PFSK-1 (cell line): ENCODE measurements around the gene PALM2AKAP2.

Source experiments
- POLR2AphosphoS5 ChIP-seq: IDR thresholded peaks from 2 replicates; pipeline ENCODE4 v1.6.1; 2012; ENCODE audit warnings: low read depth, mild to moderate bottlenecking, control low read depth, low read length, moderate library complexity
- REST ChIP-seq, 2 experiments: IDR thresholded peaks; 2 replicates each; pipeline versions ENCODE4 v1.6.1 to v1.8.0; 2011 to 2012; ENCODE audit warnings: low read depth in 2 of 2, low read length in 2 of 2, control low read depth in 1 of 2, inconsistent platforms in 1 of 2, mild to moderate bottlenecking in 1 of 2, moderate library complexity in 1 of 2; ENCODE audit not compliant: insufficient read depth in 1 of 2
- SIN3A ChIP-seq: IDR thresholded peaks from 2 replicates; pipeline ENCODE4 v1.6.1; 2012; ENCODE audit warnings: mild to moderate bottlenecking, low read length, moderate library complexity, borderline replicate concordance; ENCODE audit not compliant: insufficient read depth
- TAF1 ChIP-seq: IDR thresholded peaks from 2 replicates; pipeline ENCODE4 v1.6.1; 2012; ENCODE audit warnings: low read length, control low read depth, borderline replicate concordance; ENCODE audit not compliant: insufficient read depth

- no peak for TF ChIP-seq POLR2AphosphoS5
- no peak for TF ChIP-seq TAF1
- no peak for TF ChIP-seq REST (IDR thresholded peaks at IDR 0.05; ENCODE audit: insufficient read depth in 1 of 2, low read depth in 2 of 2, low read length in 2 of 2)
- no peak for TF ChIP-seq SIN3A
Measured at GRCh38 chr9:109781086-109781485, 1.1 kb downstream of the PALM2AKAP2 start.
